ENCODE measurements around the gene SLC25A24. TPM values are rescaled to one million over a fixed set of nuclear protein-coding genes. Genes with fewer than 3 reads are reported as not detected.
"Not testable (repeated sequence)": the region's sequence is repeated elsewhere in the genome, so short reads cannot be mapped to it uniquely, and the experiment has no call there.

Gene SLC25A24
- total and polyA plus RNA-seq, 12 donors = 6.3 to 21.5 (median 13.3) TPM

DNA sequence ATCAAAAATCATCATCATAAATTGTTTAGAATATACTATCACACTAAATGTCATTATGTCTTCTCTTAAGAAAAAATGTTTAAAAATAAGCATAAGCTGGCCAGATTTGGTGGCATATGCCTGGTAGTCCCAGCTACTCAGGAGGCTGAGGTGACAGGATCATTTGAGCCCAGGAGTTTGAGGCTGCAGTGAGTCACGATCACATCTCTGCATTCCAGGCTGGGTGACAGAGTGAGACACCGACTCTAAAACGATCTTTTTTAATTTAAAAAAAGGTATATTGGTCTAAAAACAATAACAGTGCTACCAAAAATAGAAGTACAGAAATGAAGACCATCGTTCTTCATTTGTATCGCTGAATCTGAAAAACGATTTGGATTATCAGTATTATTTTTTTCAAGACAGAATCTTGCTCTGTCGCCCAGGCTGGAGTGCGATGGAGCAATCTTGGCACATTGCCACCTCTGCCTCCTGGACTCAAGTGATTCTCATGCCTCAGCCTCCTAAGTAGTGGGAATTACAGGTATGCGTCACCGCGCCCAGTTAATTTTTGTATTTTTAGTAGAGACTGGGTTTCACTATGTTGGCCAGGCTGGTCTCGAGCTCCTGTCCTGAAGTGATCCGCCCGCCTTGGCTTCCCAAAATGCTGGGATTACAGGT is 17.5 kb upstream of the SLC25A24 start:
- H3K4me1 ChIP-seq; H3K27ac ChIP-seq; intact Hi-C loops (cut with DNase I); H3K36me3 ChIP-seq; H3K9me3 ChIP-seq; DNase-seq; H3K4me3 ChIP-seq; ATAC-seq: not testable (repeated sequence)
- peaks cover 0 to 11% (median 3%) of the 10 kb centered on the region in 7 donors for H3K27me3 ChIP-seq
- 86 to 87% methylated on average over 14 of the region's 14 CpGs for WGBS, 2 donors

DNA sequence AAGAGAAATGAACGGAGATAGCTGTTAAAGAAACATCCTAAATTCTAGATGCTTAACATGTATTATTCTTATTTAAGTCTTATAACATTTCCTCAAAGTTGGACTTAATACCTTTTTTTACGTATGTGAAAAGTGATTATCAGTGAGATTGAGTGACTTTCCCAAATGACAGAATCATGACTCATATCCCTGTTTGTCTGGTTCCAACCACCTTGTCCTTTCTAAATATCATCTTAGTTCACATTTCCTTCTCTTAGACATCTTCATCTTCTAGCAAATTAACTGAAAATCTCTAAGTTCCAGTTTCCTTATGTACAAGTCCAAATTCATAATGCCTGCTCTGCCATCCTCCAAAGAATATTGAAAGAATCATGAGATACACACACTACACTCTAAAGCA is 16.9 kb upstream of the SLC25A24 start:
- H3K27me3 ChIP-seq = peaks cover 0 to 17% (median 8%) of the 10 kb centered on the region in 7 donors
- H3K9me3 ChIP-seq; H3K36me3 ChIP-seq; DNase-seq; H3K4me3 ChIP-seq; intact Hi-C loops (cut with DNase I); H3K4me1 ChIP-seq; H3K27ac ChIP-seq; ATAC-seq: not testable (repeated sequence)
- WGBS, 2 donors = 61 to 73% methylated on average over 2 of the region's 2 CpGs

DNA sequence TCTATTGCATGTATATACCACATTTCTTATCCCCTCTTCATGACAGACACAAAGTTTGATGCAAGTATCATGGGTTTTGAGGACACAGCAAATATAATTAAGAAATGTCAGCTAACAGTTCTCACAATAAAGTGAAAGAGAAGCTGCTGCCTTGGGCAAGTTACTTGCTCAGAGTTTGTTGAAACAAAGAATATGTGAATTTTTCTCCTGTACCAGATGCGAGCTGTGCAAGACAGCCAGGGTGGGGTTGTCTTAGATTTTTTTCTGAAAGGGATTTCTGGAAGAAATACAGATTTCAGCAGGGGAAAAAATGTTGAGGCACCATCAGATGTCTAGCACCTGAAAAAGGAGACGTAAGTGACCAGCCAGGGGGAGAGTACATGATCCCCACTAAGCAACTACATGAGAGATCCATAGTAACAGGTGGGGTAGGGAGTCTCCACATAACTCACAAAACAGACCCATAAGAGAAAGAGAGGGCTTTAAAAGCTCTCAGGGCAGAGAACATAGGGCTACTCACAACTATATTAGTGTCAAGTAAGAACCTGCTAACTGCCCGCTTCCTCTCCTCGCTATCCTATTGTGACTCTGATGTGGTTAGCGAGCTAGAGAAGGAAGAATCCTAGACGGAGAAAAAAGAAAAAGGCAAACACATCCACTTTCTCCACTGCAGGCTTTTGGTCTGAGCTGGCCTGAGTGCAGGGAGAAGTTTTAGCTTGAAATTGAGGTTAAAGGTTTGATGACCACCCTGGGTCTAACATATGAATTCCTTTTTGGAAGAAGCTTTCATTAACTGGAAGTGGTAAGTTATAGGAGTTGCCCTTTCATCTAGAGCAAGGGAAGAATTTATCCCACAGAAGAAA is 16.1 kb upstream of the SLC25A24 start:
- DNase-seq; H3K4me3 ChIP-seq; ATAC-seq; intact Hi-C loops (cut with DNase I); H3K9me3 ChIP-seq; H3K4me1 ChIP-seq; H3K27ac ChIP-seq; H3K36me3 ChIP-seq: not testable (repeated sequence)
- peaks cover 0 to 21% (median 11%) of the 10 kb centered on the region in 7 donors for H3K27me3 ChIP-seq
- whole genome bisulfite sequencing, 2 donors = 74 to 91% methylated on average over 6 of the region's 6 CpGs

DNA sequence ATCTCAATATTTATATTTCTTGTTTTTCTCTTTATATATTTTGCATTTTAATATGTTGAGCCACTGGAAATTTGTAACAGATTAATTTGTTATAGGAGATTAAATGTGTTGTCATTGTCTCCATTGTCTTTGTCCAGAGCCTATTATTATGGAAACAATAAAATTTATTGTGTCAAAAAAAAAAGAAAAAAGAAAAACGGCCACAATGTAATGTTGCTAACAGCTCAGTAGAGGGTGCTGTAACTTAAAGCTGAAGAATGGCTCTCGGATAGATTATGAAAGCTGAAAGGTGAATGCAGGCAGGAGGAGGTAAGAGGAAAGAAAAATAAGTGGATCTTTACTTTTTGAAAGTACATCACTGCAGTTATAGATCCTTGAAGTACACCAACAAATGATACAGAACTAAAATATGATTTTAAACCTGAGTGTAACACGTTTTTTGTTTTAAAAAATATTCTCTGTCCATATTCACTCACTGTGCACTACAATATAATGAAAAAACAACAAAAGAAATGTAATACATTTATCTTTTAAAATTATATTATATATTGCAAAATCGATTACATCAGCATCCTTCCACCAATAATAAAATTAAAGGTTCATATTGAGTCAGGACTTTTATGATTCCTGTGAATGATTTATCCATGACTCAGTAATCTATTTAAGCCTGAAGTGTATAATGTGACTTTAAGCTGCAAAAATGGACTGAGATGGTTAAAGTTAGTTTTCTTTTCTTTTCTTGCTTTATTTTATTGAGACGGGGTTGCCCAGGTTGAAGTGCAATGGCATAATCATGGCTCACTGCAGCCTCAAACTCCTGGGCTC is 14.7 kb upstream of the SLC25A24 start:
- ATAC-seq; H3K4me1 ChIP-seq; H3K27ac ChIP-seq; intact Hi-C loops (cut with DNase I); H3K9me3 ChIP-seq; H3K36me3 ChIP-seq; H3K4me3 ChIP-seq; DNase-seq: not testable (repeated sequence)
- 17 to 18% methylated on average over 4 of the region's 5 CpGs for WGBS, 2 donors
- TF ChIP-seq, protein P1, sequence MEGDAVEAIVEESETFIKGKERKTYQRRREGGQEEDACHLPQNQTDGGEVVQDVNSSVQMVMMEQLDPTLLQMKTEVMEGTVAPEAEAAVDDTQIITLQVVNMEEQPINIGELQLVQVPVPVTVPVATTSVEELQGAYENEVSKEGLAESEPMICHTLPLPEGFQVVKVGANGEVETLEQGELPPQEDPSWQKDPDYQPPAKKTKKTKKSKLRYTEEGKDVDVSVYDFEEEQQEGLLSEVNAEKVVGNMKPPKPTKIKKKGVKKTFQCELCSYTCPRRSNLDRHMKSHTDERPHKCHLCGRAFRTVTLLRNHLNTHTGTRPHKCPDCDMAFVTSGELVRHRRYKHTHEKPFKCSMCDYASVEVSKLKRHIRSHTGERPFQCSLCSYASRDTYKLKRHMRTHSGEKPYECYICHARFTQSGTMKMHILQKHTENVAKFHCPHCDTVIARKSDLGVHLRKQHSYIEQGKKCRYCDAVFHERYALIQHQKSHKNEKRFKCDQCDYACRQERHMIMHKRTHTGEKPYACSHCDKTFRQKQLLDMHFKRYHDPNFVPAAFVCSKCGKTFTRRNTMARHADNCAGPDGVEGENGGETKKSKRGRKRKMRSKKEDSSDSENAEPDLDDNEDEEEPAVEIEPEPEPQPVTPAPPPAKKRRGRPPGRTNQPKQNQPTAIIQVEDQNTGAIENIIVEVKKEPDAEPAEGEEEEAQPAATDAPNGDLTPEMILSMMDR (IDR thresholded peaks at IDR 0.05) = peak; percentile 32 to 80 (median 65)
- H3K27me3 ChIP-seq = peaks cover 0 to 21% (median 11%) of the 10 kb centered on the region in 7 donors

DNA sequence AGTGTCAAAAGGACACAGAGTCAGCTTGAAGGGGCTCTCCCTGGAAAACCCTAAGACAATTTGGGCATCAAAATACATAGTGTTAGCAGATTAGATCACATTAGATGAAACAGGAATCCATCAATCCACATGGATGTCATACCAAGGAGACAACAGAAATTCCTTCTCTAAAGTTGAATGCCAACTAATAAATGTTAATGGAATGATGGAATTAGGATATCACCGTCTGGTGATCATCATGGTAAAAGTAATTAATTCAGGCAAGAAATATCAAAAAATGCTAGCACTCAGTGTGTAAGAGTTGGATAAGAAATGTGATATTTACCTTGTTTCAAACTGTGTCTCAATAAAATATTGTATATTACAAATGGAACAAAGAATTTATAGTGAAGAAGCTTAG is 10.9 kb upstream of the SLC25A24 start:
- Histone ChIP-seq H3K4me1 (no peaks in the 10 kb centered on the region), H3K9me3 (no peaks in the 10 kb centered on the region), H3K27ac (no peak overlapping the region), H3K4me3 (no peak overlapping the region), H3K36me3 (no peaks in the 10 kb centered on the region), H3K27me3 (peaks cover 0 to 38% (median 20%) of the 10 kb centered on the region in 7 donors)
- DNase-seq = no peak
- TF ChIP-seq, protein P1 (IDR thresholded peaks at IDR 0.05) = no peak
- intact Hi-C loops (cut with DNase I) = no loop called here
- WGBS, 2 donors = 92 to 97% methylated on average over 1 of the region's 1 CpG
- ATAC-seq = no peak

Measured in heart right ventricle (tissue), 16 donors.